ENCODE data around the gene HOXC4.
"Not testable (repeated sequence)": the region's sequence is repeated elsewhere in the genome, so short reads cannot be mapped to it uniquely, and the experiment has no call there.

Gene HOXC4

DNA sequence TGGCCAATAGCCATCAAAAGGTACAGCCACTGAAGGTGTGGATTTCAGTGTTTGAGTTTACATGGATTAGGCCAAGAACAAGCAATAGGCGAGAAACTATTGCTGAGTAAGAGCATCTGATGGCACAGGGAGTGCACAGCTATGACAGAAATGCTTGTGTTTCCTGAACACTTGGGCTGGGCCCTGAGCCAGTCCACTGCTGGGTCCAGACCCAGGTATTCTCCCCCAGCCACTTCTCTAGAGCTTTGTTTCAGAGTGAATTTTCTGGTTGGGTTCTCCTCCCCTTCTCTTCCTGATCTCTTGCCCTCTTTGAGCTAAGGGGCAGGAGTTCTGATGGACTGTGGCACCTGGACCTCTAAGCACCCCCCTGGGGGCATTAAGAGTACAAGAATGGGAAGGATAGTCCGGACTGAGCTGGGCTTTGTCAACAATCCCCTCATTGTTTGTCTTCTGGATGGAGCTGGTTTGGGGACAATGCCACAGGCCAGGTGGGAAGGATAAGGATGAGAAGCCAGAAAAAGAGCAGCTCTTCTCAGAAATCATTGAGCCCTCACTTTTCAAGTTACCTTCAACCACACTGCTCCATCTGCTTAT is 12.4 kb upstream of the HOXC4 start:
- no peak for DNase-seq

- not testable (repeated sequence) for DNase-seq
Observed at GRCh38 chr12:54042033-54042432, 11.6 kb upstream of the HOXC4 start.

- DNase-seq = no peak
Observed at GRCh38 chr12:54042970-54043853, 10.4 kb upstream of the HOXC4 start.

GRCh38 chr12:54044425-54045103 is 9.1 kb upstream of the HOXC4 start:
- no peak for DNase-seq

DNA sequence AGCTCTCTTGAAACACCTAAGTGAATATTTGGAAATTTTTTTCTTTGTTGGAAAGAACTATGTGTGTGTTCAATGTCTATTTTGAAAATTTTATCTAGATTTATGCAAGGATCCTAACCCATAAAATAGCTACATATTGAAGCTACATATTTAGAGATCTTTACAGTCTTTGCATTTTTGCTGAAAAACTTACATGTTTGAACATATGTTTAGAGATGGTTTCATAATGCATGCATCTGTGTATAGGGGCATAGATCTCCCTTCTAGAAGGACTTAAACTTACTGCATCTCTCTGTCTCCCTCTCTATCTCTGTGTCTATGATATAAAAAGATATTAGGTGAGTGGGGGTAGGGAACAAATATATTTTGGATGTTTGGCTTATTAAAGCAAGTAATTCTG is 8.2 kb upstream of the HOXC4 start:
- no peak for DNase-seq

GRCh38 chr12:54045868-54046521 is 7.6 kb upstream of the HOXC4 start:
- no peak for DNase-seq

DNA sequence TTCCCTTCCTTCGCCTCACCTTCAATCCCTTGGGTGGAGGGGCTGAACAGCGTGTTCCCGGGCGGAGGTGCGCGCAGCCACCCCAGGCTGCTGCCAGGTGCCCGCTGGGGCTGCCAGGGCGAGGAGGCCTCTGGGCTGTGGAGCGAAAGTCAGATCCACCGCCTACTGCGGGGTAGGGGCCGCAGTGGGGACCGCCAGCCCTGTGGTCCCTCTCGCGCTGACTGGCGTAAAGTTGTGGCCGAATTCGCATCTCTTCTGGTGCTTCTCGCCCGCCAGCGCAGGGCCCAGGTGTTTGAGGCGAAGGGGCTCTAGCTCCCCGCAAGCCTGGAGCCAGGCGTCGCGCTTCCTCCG is 6.9 kb upstream of the HOXC4 start:
- DNase-seq = no peak

- DNase-seq = no peak
Observed at GRCh38 chr12:54047160-54047963, 6.3 kb upstream of the HOXC4 start.

GRCh38 chr12:54047964-54048303 is 5.7 kb upstream of the HOXC4 start:
- DNase-seq = no peak

DNA sequence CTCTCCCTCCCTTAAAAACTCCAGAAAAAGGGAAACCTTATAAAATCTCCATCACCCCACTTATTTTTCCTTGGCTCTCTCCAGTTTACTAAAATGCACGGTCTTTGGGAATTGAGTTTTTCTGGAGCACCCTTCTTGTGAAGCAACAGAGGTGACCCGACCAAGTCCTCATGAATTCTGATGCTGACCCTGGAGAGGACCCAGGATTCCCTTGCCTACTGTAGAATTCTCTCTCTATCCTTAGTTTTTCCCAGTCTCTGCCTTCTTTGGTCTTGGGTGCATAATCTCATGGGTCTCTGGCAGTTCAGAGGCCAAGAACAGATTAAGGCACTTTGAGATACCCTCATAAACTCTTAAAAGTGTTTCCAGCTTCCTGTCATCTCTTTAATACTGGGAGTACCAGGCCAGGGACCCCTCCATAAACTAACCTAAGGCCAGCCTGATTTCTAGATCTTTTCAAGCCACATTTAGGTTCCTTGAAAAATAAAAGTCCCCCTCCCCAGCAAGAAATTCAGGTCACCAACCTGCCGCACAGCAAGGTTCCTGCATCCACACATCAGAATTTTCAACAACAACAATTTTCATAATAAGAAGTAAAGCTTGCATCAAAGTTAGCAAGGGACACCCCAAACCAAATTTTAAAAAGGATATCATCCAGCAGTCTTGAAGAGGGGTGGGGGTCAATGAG is 5.1 kb upstream of the HOXC4 start:
- DNase-seq = no peak

DNA sequence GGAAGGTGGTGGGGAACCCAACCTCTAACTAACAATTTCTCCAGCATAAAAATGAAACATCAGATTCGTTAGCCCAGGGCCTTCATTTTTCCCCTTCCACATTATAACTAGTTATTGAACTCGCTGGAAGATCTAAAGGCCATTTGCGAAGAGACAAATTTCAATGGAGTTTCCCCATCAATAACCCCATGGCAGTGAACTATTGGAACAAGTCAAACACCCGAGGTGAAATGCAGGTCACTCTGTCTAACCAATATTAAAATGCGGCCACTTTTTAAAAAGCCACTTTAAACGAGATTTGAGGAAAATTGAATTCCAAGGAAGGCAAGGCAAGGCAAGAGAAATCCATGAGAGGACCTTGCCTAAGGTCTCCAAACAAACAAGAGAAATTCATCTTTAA is 4.5 kb upstream of the HOXC4 start:
- no peak for DNase-seq

DNA sequence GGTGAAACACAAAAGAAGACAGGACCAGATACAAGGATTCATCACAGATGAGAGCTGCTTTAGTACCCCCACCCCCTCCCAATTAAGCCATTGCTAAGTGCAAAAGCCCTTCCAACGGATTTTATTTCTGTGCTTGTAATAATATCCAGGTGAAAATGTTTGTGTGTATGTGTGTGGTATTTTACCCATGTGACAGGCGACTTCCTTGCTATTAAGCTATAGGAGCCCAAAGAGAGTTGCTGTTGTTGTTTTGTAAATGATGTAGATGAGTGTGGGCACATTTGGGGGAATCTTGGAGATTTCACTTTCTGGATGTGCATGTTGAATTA is 3.2 kb upstream of the HOXC4 start:
- DNase-seq = no peak

GRCh38 chr12:54051026-54051842 is 2.4 kb upstream of the HOXC4 start:
- DNase-seq = no peak

- DNase-seq = no peak
Observed at GRCh38 chr12:54051874-54052437, 1.7 kb upstream of the HOXC4 start.

GRCh38 chr12:54052438-54053002 is 1.1 kb upstream of the HOXC4 start:
- no peak for DNase-seq

- DNase-seq = no peak
Observed at GRCh38 chr12:54053003-54053750, 458 bp upstream of the HOXC4 start.

DNA sequence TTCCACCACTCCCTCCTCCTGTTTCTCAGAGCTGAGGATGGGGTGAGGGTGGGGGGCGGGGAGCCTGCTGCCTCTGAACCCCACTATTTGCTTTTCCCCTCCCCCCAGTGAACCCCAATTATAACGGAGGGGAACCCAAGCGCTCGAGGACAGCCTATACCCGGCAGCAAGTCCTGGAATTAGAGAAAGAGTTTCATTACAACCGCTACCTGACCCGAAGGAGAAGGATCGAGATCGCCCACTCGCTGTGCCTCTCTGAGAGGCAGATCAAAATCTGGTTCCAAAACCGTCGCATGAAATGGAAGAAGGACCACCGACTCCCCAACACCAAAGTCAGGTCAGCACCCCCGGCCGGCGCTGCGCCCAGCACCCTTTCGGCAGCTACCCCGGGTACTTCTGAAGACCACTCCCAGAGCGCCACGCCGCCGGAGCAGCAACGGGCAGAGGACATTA is 1.1 kb downstream of the HOXC4 start:
- no peak for DNase-seq

DNA sequence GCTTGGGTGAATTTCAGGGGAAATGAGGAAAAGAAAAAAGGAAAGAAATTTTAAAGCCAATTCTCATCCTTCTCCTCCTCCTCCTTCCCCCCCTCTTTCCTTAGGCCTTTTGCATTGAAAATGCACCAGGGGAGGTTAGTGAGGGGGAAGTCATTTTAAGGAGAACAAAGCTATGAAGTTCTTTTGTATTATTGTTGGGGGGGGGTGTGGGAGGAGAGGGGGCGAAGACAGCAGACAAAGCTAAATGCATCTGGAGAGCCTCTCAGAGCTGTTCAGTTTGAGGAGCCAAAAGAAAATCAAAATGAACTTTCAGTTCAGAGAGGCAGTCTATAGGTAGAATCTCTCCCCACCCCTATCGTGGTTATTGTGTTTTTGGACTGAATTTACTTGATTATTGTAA is 1.9 kb downstream of the HOXC4 start:
- DNase-seq = no peak

DNA sequence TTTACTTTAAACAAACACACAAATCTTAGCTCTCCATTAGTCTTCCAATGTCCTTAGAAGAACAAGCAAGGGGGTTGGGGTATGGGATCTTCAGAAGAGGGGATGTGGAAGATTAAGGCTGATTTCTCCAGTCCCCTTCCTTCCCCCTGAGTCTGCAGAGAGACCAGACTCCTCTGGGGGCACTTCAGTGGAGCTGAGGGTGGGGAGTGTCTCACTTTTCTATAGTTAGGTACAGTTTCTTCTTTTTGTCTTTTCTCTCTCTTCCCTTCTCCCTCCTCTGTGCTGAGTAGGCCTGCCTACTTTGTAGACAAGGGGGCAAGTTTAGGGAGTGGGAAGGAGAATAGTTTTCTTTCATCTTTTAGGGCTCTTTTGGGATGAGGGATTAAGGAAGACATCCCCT is 2.5 kb downstream of the HOXC4 start:
- DNase-seq = no peak

All from T-helper 9 cell (primary cell).